ENCODE measurements around the gene ITIH4.

ITIH4 gene

GRCh38 chr3:52847726-52848125 is 17.3 kb upstream of the ITIH4 start:
- no peak for DNase-seq

GRCh38 chr3:52847241-52847640 is 16.8 kb upstream of the ITIH4 start:
- no peak for DNase-seq

DNA sequence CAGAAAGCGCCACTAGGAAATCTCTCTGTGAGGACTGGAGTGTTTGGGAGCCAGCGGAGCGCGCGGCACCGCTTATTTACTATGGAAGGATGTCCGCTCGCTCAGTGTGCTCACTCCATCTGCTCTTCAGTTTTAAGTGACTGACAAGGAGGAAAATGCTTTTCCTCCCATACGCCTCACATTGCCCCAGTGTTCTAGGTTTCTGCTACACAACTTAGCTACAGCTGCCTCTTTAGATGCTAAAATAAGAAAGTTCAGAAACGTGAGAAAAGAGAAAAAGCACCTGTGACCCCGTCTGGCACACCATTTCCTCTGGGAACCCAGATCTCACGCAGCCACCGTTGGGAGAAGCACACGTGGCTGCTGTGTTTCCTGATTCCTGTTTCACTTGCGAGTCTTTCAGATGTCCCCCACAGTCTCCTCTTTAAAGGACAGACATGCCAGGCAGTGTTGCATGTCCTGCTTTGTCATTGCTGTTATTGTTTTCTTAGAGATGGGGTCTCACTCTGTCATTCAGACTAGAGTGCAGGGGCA is 16.0 kb upstream of the ITIH4 start:
- no peak for DNase-seq

GRCh38 chr3:52845691-52846431 is 15.4 kb upstream of the ITIH4 start:
- DNase-seq = peak in 2 of 6 experiments; percentile 2 to 19

DNA sequence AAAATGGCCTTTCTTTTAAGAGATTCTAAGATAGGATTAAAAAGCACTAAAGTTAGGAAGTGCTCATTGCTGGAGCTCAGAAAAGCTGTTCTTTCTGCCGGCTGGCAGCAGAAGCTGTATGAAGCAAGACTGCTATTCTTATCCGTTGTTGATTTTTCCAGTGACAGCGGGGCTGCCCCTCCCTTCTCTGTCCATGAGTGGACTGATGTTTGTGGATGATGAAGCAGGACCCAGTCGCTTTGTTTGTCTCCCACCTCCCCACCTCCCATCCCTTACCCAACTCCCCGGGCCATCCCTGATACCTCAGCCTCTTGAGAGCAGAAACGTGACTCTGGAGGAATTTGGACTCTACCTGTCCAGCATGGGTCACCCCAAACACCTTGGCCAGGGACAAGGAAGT is 14.7 kb upstream of the ITIH4 start:
- DNase-seq = no peak

- DNase-seq = no peak
These were observed 14.0 kb upstream of the ITIH4 start for GRCh38 chr3:52844290-52844975.

GRCh38 chr3:52843881-52844280 is 13.4 kb upstream of the ITIH4 start:
- no peak for DNase-seq

DNA sequence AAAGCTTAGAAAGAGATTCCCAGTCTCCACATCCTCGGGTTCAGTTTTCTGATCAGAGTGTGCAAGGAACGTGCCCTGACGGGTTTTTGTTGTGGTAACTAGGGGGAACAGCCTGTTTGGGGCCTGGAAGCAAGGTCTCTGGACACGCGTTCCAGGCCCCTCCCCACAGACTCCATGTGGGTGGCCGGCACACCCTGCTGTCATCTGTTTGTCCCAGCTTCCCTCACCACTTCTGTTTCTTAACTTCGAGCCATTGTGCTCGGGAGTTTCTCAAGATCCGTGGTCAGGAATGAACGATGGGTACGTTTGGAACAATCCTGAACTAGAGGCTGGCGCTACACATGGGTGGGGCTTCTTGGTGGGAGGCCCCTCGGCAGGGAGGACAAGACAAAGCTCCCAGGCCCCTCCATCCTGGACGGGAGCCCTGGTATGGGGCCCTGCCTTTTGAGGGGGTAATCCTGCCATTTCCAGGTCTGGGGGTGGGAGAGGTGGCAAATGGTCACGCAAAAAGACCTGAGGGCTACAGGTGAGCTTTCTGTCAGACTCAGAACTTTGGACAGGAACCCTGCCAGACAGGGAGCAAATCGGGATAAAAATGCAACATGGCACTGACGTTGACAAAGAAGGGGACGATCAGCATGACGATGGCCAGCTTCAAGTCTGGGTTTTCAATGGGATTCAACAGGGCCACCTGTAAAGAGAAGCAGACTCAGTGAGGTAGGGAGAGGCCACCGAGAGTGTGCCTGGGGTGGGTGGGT is 12.8 kb upstream of the ITIH4 start:
- DNase-seq = no peak

- DNase-seq = no peak
These were observed 12.0 kb upstream of the ITIH4 start for GRCh38 chr3:52842424-52842823.

DNA sequence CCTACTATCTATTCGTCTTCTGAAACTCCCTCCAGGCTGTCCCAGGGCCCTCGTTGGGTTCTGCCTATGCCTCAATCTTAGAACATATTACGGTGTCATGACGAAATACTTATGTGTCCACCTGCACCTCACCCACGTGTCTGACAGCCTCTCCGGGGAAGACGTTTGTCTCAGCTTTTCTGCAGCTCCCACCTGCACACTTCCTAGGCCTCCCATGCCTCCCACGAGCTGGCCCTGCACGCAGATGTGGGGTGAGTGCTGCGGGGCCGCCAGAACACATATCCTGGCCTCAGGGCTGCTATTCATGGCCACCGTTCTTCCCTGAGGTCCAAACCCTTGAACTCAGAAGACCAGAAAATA is 11.5 kb upstream of the ITIH4 start:
- no peak for DNase-seq

DNA sequence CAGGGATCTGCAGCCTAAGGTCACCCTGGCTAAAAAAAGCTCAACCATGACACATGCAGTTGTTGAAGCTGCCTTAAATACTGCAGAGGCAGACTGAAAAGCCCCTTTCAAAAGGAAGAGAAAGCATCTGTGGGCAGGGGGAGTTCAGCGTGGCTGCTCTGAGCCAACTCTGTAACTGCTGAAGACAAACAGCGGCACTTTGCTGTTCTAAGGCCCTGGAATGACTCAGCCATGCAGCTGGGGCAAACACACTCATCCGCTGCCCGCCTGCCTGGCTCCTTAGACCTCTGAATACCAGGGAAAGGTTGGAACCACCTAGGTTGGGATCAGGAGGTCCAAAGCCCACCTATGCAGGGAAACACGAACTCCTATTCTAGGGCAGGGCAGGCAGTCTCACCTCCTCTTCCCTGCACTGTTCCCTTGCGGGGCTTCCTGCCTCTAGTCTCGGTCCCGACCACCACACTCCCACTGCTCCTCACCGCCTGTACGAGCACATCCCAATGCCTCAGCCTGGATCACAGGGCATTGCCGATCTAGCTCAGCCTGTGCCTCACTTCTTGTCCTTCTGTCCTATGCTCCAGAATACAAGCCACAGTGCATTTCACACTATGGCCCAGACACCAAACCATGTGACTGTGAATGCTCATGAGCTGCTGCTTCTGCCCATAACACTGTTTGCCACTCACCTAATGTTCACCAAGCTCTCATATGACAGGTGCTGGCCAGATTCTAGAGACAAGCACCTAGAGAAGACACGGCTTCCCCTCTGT is 10.9 kb upstream of the ITIH4 start:
- DNase-seq = no peak

DNA sequence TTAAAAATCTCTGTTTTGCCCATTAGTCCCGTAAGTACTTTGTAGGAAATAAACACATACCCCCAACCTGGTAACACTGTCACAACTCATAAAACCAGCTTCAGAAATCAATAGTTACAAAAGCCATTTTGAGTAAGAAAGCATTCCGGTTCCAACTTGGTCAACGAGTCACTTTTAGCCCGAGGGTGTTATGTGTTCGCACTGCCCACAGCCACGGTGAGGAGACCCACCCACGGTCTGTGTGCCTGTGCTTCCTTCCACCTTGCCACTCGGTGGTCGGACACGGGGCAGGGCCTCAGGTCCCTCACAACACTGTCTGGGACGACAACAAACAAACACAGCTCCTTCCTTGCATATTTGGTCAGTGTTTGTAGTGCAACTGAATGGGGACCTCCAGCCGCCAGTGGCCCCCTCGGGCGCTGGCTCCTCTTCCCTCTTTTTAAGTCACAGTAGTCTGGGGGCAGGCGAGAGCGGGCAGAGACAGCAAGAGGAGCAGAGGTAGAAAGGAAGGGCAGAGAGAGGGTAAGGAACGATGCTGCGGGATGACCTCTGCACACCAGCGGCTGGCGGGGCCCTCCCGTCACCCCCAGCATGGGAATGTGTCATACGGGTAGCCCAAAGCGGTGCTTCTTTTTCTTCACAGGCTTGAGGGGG is 9.5 kb upstream of the ITIH4 start:
- DNase-seq = no peak

- no peak for DNase-seq
These were observed 8.8 kb upstream of the ITIH4 start for GRCh38 chr3:52839268-52839575.

DNA sequence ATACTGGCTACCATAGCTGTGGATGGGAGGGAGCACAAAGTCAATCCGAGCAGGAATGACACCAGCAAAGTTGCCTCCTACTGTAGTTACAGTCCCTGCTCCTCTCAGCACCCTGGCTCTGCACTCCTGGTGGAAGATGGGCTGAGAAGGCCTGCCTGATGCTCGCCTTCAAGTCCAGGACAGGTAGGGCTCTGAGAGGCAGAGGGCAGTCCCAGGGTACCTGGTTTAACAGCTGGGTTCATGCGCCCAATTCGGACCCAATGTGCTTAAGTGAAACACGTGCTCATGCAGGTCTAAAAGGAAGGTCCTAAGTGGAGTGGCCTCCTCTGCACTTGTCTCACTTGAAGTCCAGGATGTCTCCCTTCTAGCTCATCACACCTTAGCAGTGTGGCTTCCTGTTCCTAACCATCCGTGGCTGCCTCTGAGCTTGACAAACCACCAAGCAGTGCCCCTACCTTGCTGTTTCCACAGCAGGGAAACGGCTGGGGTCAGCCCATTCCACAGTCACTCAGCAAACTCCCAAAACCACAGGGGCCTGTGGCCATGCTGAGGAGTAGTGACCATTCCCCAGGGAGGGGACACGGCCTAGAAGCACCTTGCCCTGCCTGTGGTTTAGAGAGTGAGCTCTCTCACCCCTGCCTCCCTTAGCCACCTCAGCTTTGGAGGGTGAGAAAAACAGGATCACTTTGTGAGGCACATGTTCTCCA is 8.2 kb upstream of the ITIH4 start:
- DNase-seq = no peak

- DNase-seq = no peak
These were observed 6.5 kb upstream of the ITIH4 start for GRCh38 chr3:52836986-52837385.

- DNase-seq = no peak
These were observed 6.0 kb upstream of the ITIH4 start for GRCh38 chr3:52836471-52836845.

- DNase-seq = no peak
These were observed 5.4 kb upstream of the ITIH4 start for GRCh38 chr3:52835766-52836470.

DNA sequence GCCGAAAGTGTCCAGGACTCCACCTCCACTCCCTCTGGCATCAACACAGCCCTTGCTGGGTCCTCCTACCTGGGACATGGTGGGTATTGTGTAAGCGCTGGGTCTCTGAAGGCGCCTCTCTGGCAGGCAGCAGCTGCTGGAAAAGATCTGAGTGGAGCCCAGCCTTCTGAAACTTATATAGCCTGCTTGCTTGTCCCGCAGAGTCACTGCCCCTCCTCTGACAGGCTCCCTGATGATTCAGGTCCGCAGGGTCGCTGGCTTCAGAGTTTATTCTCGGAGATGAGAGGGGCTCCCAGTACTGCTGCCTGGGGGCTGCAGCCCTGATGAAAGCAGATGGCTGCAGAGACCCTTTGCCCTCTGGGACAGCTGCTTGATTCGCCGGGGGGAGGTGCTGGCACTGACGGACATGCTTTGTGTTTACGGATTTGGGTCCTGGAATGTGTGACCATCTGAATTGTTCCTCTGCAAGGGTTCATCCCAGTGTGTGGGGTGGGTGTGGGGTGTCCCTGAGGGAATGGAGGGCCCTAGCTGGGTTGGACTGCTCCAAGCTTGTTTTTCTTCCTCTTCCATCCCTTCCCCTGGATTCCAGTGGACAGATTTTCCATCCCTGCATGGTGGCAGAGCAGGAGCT is 4.5 kb upstream of the ITIH4 start, which contains the start of gene MUSTN1:
TSS of gene MUSTN1 (minus strand) at position 149 of the 631 bp plus-strand sequence. CDS start at position 78, 71 bp downstream.
- no peak for DNase-seq

DNA sequence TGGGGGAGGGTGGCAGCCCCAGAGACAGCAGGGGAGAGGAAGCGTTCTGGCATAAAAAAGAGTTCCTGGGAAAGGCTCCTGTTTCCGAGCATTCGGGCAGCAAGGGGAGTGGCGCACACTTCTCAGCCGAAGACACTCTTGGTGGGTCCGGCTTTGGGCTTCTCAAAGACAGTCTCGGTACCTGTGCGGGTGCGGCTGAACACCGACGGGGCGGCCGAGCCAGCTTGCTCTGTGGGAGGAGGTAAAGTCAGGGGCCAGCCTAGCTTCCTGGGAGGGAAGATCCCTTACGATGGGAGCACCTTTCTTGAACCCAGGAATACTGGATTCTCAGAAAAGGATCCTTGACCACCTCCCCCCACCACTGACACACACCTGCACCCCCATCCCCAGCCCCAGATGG is 2.7 kb upstream of the ITIH4 start:
- no peak for DNase-seq

DNA sequence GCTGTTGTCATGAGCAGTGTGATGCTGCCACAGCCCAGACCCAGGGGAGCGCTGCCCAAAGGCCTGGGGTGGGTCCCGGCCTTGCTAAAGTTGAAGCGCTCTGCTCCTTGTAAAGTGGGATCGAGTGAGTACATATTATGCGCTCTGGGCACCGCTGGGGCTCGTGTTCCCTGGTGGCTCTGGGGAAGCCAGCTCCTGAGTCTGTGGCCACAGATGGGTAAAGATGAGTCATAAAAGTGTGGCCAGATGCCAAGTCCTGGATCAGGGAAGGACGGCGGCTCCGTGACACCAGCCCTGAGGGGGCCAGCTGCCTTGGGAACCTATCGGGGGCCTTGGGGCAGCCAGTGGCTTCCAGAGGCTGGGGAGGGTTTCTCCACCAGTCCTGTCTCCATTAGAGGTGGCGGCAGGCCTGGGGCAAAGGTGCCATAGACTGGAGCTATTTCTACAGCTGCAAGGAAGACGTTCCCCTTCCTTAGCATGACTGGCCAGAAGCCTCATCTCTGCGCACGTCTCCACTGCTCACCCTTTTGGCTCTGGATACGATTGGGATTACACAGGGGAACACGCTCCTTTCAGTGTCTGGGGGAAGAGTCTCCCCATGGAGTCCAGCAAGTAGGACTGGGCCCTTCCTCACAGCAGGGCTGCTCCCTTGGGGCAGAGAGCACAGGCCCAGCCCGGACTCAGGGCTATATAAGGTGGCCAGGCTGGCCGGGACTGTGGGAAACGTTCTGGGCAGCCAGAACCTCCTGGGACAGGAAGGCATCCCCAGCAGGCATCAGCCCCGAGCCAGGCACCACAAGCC is 1.2 kb upstream of the ITIH4 start:
- DNase-seq = no peak
